ENCODE data around the gene FHAD1. TPM values are rescaled to one million over a fixed set of nuclear protein-coding genes. Genes with fewer than 3 reads are reported as not detected.
A peak's percentile ranks its signal among the peaks of the same experiment; 100 is the strongest.

The FHAD1 gene
- total RNA-seq, 2 donors from 2014 or later = 4.4 TPM; not detected in 1

GRCh38 chr1:15322648-15323350, 75.8 kb downstream of the FHAD1 start:
- DNase-seq (ENCODE audit: low spot score) = no peak

GRCh38 chr1:15323351-15323988, 76.4 kb downstream of the FHAD1 start:
- ATAC-seq (ENCODE audit: insufficient number of reproducible peaks, low FRiP score, low read depth) (peak; percentile 44), DNase-seq (ENCODE audit: low spot score) (peak; percentile 38)
- H3K27me3 ChIP-seq (replicated peaks; ENCODE audit: insufficient read depth) = no peaks in the 10 kb centered on the region
- H3K4me3 ChIP-seq = no peak overlapping the region
- TF ChIP-seq CTCF (IDR thresholded peaks at IDR 0.05) = peak; percentile 99
- peaks cover 4 to 16% of the 10 kb centered on the region in 2 donors for H3K4me1 ChIP-seq (ENCODE audit: control insufficient read depth in 1 of 2, low read depth in 2 of 2)
- H3K27ac ChIP-seq = no peak overlapping the region
- H3K36me3 ChIP-seq = no peaks in the 10 kb centered on the region
- H3K9me3 ChIP-seq = peaks cover 7% of the 10 kb centered on the region

More at GRCh38 chr1:15322648-15323350, 75.8 kb downstream of the FHAD1 start:
- no peak overlapping the region for H3K27ac ChIP-seq
- H3K27me3 ChIP-seq (replicated peaks; ENCODE audit: insufficient read depth) = no peaks in the 10 kb centered on the region
- peaks cover 7% of the 10 kb centered on the region for H3K9me3 ChIP-seq
- H3K4me3 ChIP-seq = no peak overlapping the region
- TF ChIP-seq CTCF (IDR thresholded peaks at IDR 0.05) = no peak
- ATAC-seq (ENCODE audit: insufficient number of reproducible peaks, low FRiP score, low read depth) = no peak
- H3K4me1 ChIP-seq (ENCODE audit: control insufficient read depth in 1 of 2, low read depth in 2 of 2) = peaks cover 0 to 10% of the 10 kb centered on the region in 2 donors
- no peaks in the 10 kb centered on the region for H3K36me3 ChIP-seq

- peaks cover 9 to 23% of the 10 kb centered on the region in 2 donors for H3K4me1 ChIP-seq (ENCODE audit: control insufficient read depth in 1 of 2, low read depth in 2 of 2)
- TF ChIP-seq CTCF (IDR thresholded peaks at IDR 0.05) = no peak
- no peaks in the 10 kb centered on the region for H3K36me3 ChIP-seq
- H3K27me3 ChIP-seq (replicated peaks; ENCODE audit: insufficient read depth) = no peaks in the 10 kb centered on the region
- peaks cover 7% of the 10 kb centered on the region for H3K9me3 ChIP-seq
- DNase-seq (ENCODE audit: low spot score) (no peak), ATAC-seq (ENCODE audit: insufficient number of reproducible peaks, low FRiP score, low read depth) (no peak)
- no peak overlapping the region for H3K27ac ChIP-seq
- H3K4me3 ChIP-seq = no peak overlapping the region
Measured at GRCh38 chr1:15323989-15324868, 77.2 kb downstream of the FHAD1 start.

GRCh38 chr1:15324869-15325335, 77.9 kb downstream of the FHAD1 start:
- no peaks in the 10 kb centered on the region for H3K27me3 ChIP-seq (replicated peaks; ENCODE audit: insufficient read depth)
- no peak for TF ChIP-seq CTCF (IDR thresholded peaks at IDR 0.05)
- H3K4me1 ChIP-seq (ENCODE audit: control insufficient read depth in 1 of 2, low read depth in 2 of 2) = peaks cover 11 to 28% of the 10 kb centered on the region in 2 donors
- no peak overlapping the region for H3K4me3 ChIP-seq
- ATAC-seq (ENCODE audit: insufficient number of reproducible peaks, low FRiP score, low read depth) (no peak), DNase-seq (ENCODE audit: low spot score) (no peak)
- H3K9me3 ChIP-seq = peaks cover 7% of the 10 kb centered on the region
- no peaks in the 10 kb centered on the region for H3K36me3 ChIP-seq
- H3K27ac ChIP-seq = no peak overlapping the region
